ENCODE data around the gene SGSM1.

Gene SGSM1, protein sequence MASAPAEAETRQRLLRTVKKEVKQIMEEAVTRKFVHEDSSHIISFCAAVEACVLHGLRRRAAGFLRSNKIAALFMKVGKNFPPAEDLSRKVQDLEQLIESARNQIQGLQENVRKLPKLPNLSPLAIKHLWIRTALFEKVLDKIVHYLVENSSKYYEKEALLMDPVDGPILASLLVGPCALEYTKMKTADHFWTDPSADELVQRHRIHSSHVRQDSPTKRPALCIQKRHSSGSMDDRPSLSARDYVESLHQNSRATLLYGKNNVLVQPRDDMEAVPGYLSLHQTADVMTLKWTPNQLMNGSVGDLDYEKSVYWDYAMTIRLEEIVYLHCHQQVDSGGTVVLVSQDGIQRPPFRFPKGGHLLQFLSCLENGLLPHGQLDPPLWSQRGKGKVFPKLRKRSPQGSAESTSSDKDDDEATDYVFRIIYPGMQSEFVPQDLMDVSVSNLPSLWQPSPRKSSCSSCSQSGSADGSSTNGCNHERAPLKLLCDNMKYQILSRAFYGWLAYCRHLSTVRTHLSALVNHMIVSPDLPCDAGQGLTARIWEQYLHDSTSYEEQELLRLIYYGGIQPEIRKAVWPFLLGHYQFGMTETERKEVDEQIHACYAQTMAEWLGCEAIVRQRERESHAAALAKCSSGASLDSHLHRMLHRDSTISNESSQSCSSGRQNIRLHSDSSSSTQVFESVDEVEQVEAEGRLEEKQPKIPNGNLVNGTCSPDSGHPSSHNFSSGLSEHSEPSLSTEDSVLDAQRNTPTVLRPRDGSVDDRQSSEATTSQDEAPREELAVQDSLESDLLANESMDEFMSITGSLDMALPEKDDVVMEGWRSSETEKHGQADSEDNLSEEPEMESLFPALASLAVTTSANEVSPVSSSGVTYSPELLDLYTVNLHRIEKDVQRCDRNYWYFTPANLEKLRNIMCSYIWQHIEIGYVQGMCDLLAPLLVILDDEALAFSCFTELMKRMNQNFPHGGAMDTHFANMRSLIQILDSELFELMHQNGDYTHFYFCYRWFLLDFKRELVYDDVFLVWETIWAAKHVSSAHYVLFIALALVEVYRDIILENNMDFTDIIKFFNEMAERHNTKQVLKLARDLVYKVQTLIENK

DNA sequence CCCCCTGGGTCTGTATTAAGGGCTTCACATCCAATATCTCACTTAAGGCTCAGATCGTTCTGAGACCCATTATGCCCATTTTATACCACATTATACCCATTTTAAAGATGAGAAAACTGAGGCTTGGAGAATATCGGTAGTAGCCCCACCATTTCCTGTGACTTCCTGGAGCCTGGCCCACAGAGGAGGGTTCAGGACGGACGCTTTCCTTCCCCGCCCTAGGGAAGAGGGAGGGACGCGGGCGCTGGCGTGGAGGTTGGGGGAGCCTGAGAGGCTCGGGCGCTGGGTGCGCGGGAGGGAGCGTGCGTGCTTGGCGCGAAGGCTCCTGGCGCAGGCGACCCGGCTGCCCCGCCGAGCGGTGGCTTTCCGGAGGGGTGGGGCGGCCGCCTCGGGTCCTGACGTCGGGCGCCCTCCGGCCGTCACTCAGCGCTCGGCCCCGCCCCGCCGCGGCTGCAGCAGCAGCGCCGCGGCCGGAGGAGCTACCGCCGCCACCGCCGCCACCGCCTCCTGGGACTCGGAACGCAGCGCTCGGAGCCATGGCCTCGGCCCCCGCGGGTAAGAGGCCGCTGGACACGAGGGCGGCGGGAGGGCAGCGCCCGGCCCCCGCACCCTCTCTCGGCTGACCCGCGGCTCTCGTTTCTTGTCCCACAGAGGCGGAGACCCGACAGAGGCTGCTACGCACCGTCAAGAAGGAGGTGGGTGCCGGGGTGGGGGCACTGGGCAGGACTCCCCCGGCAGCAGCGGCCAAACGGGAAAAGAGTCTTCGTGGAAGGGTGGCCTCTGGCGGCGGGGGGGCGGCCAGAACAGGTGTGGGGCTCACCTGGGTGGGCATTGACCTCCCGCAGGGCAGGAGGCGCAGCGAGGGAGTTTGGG is at the start of gene SGSM1:
SGSM1 (plus strand) TSS at position 422 of the 873 bp plus-strand sequence; CDS start at position 537, 115 bp downstream.
- DNase-seq: peak; percentile 88

DNA sequence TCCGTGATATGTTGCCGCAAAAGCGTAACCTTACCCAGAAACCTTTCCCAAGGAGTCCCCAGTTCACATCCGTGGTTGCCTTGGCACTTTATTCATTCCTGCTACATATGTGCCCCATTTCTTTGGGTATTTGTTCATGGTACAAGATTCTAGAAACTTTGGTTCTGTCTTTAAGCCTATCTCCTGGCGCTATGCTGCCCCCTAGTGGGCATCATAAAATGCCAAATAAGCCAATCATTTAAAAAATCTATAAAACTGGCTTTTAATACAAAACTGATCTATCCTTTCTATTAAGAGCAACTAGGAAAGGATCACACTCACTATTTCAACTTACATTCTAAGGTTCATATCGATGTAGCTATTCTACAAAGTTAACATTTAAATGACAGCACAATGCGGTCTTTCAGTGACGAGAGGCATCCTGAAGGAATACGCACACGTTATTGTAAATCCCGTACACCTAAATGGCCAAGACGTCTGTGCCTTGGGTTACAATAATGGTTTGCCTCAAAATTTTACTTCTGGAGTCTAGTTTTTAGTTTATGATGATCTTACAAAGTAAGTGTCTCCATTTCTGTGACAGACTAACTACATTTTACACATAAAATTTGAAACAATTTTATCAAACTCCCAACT is 47.7 kb upstream of the SGSM1 start:
- DNase-seq: peak; percentile 70

DNA sequence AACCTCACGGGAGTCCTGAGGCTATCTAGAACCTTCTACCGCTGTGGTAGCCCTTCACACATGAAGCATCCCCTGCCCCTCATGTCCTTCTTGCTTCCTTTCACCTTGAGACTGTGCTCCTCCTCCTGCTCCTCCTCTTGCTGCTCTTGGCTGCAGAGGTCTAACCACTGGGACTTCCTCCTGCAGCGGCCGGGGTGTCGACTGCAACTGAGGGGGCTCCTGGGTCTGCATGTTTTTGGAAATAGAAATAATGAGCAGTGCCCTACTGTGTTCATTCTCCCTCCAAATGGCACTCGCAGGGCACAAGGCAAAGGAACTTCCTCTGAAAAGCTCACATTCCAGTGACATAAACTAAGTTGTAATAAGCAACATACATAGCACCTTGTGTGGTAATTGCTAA is 46.2 kb upstream of the SGSM1 start:
- no peak for DNase-seq

DNA sequence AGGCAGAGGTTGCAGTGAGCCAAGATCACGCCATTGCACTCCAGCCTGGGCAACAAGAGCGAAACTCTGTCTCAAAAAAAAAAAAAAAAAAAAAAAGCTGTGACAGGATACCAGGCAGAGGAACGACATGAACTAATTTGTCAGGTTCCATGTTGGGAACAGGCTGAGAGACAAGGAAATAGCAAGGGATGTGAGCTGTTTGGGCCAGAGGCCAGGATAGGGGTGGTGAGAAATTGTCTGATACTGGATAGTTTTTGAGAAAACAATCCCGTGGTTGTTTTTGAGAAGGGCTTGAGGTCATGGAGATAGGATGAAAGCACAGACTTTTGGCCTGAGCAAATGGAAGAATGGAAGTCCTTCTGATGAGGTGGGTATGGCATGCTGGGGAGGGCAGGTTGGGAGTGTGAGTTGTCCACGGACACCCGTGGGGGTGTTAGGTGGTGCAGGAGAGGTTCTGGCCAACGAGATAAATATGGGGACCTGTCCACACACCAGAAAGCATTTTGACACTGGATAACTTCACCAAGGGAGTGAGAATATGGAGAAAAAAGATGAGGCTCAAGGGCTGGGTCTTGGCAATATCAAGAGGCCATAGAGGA is 45.2 kb upstream of the SGSM1 start:
- DNase-seq: no peak

DNA sequence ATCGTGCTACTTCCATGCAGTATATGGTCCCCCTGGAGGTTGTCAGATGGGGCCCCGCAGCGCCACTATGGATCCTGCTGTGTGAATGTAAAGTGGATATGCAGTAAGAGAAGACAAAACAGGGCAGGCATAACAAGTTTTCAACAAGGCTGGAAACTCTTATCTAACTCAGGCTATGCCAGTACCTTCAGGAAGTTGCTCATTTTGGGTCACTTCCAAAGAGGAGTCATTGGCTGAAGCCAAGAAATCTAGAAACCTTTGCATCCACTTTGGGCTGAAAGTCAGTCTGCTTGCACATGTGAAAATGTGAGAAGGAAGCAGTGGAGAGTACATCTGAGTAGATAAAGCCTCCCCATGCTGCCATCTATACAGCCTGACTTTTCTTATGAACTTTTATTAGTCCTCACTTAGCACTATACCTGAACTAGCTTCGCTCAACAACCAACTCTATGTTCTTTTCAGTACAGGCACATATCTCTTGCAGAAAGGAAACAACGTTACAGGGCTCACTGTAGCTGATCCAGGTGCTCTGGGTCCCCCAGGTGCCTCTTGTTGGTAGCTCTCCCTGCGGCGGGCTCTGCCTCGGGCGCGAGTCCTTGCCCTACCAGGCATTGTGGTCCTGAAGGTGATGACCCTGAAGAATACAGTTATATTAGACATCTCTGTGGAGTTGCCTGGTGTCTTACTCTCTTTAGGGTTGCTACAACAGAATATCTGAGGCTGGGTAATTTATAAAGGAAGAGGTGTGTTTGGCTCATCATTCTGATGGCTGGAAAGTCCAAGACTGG is 43.9 kb upstream of the SGSM1 start:
- DNase-seq: no peak

DNA sequence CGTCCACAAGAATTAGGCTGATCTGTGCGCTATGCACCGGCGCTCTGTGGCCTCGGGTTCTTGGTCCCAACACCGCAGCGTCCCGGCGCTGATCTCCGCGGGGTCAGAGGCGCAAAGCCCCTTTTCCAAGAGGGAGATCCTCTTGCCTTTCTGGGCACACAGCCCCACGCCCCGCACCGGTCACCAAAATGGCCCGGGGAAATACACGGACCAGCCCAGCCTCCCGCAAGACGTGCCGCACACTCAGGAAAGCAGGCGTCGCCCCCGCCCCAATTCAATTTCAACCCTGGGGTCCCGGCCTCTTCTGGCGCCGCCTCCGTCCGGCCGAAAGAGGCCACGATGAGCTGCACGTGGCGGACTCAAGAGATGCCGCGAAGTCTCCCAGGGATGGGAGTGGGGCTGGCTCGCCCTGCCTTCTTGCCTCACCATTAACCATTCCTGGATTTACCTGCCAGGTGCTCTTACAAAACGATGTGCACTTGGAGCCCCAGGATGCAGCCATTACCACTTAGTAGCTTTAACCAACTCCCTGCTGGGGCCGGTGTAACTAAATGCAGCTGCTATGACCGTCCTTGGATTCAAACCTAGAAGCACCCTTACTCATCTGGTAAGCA is 42.0 kb upstream of the SGSM1 start:
- no peak for DNase-seq

DNA sequence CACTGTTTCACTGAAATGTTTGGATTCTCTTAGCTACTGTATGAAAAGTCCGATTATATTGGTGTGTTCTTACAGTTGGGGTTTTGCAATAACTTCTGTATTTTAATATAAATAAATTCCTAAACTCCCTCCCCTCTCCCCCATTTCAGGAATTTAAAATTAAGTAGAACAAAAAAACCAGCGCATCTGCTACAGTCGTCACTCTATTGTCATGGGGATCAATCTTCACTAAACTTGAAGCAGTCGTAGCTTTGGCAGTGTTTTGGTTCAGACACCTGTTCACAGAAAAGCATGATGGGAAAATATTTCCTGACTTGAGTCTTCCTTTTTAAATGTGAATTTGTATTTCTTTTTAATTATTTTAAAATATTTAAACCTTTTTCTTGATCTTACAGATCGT is 40.8 kb upstream of the SGSM1 start:
- DNase-seq: no peak

DNA sequence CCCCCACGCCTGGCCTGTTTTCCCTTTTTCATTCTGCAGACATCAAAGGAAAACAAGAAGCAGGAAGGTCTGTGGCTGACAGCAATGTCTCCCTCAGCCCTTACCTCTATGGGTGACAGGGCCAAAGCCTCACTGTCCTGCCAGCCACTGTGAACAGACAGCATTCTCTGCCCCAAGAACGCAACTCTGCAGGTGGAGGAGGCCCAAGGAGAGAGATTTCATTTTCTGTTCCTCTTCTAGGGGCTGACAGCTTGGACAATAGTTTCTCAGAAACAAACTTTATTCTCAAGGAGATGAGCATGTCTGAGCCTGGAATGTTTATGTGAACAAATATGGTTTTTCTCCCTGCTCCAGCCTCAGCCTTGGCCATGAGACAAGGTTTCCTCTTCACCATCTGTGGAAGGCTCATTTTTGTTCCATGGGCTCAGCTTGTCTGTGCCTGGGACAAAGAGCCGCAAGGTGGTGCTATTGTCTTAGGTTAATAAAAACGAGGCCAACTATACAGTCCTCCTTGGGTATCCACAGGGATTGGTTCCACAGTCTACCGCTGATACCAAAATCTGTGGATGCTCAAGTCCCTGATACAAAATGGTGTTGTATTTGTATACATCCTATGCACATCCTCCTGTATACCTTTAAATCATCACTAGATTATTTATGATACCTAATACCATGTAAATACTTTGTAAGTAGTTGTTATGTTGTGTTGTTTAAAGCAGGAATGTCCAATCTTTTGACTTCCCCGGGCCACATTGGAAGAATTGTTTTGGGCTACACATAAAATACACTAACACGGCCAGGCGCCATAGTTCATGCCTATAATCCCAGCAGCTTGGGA is 37.3 kb upstream of the SGSM1 start:
- DNase-seq: peak; percentile 68

DNA sequence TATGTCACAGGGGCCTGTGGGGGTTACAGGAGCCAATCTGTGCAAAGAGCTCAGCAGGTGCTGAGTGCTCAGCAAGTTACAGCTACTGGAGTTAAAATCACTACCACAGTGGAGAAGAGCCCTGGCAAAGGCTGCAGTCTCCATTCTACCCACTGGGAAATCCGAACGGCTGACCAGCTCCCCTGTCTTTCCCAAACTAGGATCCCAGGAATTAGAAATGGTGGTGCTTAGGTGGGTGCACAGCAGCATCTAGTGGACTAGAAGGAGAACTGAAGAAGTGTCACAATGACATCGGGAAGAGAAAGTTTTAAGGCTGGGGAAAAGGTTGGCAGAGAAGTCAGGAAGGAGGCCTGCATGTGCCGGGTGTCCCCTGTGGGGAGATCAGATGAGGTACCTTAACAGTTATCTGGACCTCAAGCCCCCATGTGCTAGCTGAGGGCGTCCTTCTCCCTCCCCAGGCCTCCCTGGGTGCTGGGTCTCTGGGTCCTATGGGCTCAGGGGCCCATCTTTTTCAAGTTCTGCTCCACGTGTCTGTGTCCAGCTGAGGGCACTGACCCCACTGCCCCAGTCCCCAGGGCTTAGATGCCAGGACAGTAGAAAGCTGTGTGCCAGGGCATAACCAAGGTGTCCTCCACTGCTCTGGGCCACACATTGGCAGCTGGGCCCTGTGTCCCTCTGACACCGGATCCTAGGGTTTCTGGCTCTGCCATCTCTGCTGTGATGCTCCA is 33.4 kb upstream of the SGSM1 start:
- no peak for DNase-seq

DNA sequence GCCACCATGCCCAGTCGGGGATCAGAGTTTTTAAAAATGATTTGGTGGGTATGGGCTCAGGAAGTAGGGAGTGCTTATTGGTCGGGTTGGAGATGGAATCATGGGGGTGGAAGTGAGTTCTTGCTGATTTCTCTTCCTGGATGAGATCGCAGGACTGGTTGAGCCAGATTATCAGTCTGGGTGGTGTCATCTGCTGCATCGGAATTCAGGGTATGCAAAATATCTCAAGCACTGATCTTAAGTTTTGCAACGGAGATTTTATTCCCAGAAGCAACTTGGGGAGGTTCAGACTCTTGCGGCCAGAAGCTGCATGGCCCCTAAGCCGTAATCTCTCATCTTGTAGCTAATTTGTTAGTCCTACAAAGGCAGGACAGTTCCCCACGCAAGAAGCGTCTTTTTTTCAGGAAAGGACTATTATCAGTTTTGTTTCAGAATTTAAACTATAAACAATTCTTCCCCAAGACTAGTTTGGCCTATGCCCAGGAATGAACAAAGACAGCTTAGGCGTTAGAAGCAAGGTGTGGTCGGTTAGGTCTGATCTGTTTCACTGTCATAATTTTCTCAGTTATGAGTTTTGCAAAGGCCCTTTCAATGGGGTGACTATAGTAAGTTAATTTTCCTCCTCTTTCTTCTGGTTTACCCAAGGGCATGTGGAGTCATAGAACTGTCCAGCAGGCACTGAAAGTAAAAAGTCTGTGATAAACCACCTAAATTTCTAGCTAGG is 30.1 kb upstream of the SGSM1 start:
- no peak for DNase-seq

DNA sequence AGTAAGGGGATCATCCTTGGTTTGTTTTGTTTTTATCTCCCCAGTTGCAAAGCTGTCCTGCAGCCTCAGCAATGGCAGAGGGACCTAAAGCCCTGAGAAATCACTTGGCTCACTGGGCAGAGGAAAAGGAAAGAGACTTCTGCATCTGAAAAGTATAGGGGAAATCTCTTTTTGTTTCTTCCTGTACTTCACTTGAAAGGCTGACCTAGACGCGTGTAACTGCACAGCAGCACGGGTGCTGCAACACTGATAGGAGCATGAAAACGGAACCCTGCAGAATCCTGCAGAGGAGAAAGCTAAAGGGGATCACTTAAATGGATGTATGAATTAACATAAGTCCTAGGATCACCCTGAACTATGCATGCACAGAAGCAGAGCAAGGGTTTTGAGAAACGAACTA is 29.5 kb upstream of the SGSM1 start:
- no peak for DNase-seq

DNA sequence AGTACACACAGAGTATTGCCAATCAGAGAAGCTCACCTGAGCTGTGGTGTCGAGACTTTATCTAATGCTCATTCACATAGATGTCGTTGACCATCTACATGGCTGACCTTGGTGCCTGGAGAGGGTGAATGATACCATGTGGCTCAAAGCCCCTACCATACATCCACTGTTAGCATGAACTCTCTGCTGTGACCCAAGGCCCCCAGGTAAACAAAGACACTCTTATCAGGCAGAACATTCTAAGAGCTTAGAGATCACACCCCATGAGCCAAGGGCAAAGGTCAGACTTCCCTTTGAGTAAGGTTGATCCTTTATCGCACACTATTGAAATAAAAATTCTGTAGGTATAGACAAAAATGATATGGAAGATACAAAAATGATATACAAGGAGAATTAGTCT is 16.5 kb upstream of the SGSM1 start:
- no peak for DNase-seq

DNA sequence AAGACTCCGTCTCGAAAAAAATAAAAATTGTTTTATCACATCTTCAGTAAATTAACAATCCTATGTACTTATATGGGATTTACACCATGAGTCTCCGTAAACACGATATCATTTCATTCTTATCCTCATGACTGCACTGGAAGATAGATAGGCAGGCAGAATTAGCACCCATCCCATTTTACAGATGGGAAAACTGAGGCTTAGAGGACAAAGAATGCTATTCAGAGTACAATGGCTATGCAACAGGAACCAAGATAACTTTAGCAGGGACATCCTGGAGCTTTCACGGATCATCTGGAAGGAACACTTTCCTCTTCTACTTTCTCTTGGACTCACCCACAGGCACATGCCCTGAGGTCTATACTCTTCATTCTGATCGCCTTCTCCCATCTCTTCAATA is 14.6 kb upstream of the SGSM1 start:
- DNase-seq: no peak

DNA sequence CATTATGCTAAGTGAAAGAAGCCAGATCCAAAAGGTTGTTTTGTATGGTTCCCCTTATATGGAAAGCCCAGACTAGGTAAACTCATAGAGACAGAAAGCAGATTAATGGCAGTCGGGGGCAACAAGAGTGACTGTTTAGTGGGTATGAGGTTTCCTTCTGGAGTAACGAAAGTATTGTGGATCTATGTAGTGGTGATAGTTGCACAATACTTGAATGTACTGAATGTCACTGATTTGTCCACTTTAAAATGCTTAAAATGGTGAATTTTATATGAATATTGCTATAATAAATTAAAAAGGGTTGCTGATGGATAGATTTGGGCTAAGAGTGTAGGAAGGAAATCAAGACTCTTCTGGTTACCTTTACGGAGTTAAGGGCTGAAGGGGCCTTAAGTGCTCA is 10.0 kb upstream of the SGSM1 start:
- DNase-seq: no peak

DNA sequence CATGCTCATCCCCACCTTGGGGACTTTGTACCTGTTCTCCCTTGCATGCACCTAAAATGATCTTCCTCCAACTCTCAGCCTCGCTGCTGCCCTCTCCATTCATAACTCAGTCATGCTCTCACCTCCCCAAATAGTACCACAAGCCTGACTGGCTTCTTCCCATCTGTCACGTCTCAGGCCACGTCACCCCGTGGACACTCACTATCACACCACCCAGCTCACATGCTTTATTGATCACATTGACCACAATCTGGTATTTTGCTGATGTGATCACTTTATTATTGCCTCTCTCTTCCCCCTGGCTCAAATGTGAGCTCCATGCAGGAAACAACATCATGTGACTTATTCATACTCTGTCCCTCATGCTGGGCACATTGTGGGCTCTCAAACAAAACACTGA is 9.2 kb upstream of the SGSM1 start:
- no peak for DNase-seq

DNA sequence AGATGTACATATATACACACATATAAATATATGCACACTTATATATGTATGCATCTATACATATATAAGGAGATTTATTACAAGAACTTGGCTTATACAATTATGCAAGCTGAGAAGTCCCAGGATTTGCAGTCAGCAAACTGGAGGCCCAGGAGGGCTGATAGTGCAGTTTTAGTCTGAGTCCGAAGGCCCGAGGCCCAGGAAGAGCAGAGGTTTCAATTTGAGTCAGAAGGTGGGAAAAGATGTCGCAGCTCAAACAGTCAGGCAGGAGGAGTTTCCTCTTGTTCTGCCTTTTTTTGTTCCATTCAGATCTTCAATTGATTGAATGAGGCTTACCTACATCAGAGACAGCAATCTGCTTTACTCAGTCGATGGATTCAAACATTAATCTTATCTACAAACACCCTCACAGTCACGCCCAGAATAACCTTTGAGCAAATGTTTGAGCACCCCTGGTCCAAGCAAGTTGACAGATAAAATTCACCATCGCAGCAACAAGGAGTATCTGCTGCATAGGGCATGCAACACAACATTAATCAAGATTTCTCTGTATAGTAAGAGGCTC is 4.0 kb upstream of the SGSM1 start:
- peak; percentile 54 for DNase-seq

DNA sequence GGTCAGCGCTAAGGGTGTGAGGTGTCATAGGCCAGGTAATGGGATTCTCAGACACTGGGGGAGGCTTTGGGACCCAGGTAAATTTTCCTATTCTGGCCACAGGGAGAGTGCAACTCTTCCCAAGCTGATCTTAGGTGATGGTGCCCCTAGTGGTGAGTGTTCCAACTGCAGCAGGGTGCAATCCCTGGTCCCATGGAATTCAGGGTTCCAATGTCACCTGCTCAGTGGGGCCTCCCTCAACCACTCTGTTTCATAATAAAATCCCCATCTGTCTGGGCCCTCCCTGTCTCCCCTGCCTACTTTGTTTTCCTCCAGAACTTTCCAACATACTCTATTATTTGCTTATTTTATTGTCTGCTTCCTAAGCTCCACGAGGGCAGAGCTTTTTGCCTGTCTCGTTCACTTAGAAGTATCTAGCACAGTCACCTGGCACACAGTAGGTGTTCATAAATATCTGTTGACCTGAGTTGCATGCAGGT is 2.9 kb upstream of the SGSM1 start:
- DNase-seq: peak; percentile 75

DNA sequence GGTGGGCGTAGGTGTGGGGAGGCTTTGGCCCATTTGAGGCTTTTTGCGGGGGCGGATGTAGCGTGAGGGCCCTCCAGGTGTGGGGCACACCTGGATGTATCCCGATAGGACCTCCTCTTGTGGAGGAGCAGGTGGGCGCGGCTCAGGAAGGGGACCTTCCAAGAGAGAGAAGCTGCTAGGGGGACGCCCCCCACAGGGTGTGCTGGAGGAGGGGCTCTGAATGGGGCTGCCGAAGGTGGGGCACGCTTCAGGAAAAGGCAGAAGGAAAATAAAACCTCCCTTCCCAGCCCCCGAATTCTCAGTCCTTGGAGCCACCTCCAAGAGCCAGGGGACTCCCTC is 621 bp downstream of the SGSM1 start:
- DNase-seq: no peak

Measured in stimulated activated CD4-positive, alpha-beta T cell treated with anti-CD3 and anti-CD28 coated beads, Interleukin-15, amount 100 ng/mL, for 24 hours (primary cell).